Measurements from ENCODE around the gene PRICKLE1. TPM values are rescaled to one million over a fixed set of nuclear protein-coding genes. Genes with fewer than 3 reads are reported as not detected.

The PRICKLE1 gene
- total and polyA plus RNA-seq, 10 of the 15 experiments (the other 5 are each of a cell fraction or from before 2014, with no cell fraction given) = 0.47 to 2.8 (median 0.86) TPM

GRCh38 chr12:42612231-42612613, 22.7 kb upstream of the PRICKLE1 start:
- no peak overlapping the region for H3K4me3 ChIP-seq
- intact Hi-C loops (cut with micrococcal nuclease; ENCODE audit: unreplicated experiment) = no loop called here
- CTCF ChIA-PET = no interaction called here
- H3K4me1 ChIP-seq (ENCODE audit: control insufficient read depth, insufficient read depth, low read length) = no peaks in the 10 kb centered on the region
- SMC1A ChIA-PET (ENCODE audit: uncharacterized antibody, unreplicated experiment) = no interaction called here
- H3K9me3 ChIP-seq (replicated peaks; ENCODE audit: control insufficient read depth, insufficient read depth, low read length) = no peaks in the 10 kb centered on the region
- RAD21 ChIA-PET (ENCODE audit: unreplicated experiment) = no interaction called here
- no peaks in the 10 kb centered on the region for H3K36me3 ChIP-seq (ENCODE audit: control insufficient read depth in 2 of 2, insufficient read depth in 2 of 2, low read length in 1 of 2)
- H3K79me2 ChIP-seq (ENCODE audit: control insufficient read depth, insufficient read depth, low read length) = no peaks in the 10 kb centered on the region
- no peak overlapping the region for H3K4me2 ChIP-seq (ENCODE audit: control insufficient read depth, insufficient read depth)
- in situ Hi-C loops (cut with MboI) = loop anchor here (25.0 kb wide), 1 partner anchor 100 kb away; no protein-coding TSS in a partner anchor
- POLR2A ChIA-PET = no interaction called here
- DNase-seq (ENCODE audit: low read depth, low spot score) (no peak), FAIRE-seq (no peak), ATAC-seq (no peak)
- no peak overlapping the region for H3K27ac ChIP-seq (ENCODE audit: control insufficient read depth, insufficient read depth)
- H3K27me3 ChIP-seq (replicated peaks in 1 of 2; ENCODE audit: control insufficient read depth in 2 of 2, insufficient read depth in 2 of 2, low read length in 1 of 2) = no peaks in the 10 kb centered on the region; a peak in 1 of 4 replicates
- TF ChIP-seq EP300 (IDR thresholded peaks at IDR 0.05; ENCODE audit: borderline replicate concordance in 1 of 2, control insufficient read depth in 1 of 2, low read depth in 2 of 2, low read length in 2 of 2) (no peak), ZNF687 (IDR thresholded peaks at IDR 0.05) (no peak), TCF12 (IDR thresholded peaks at IDR 0.05; ENCODE audit: low read depth, low read length) (no peak), ATF7 (IDR thresholded peaks at IDR 0.05; ENCODE audit: low read depth) (no peak), YY1 (IDR thresholded peaks at IDR 0.05; ENCODE audit: low read depth, low read length) (no peak), POLR2AphosphoS5 (IDR thresholded peaks at IDR 0.05; ENCODE audit: low read length) (no peak), ESRRA (IDR thresholded peaks at IDR 0.05; ENCODE audit: low read length) (no peak)
- H4K20me1 ChIP-seq (ENCODE audit: control insufficient read depth, insufficient read depth) = no peaks in the 10 kb centered on the region
- no peak overlapping the region for H2AFZ ChIP-seq (ENCODE audit: control insufficient read depth, low read depth, low read length)
- H3K9ac ChIP-seq (ENCODE audit: control insufficient read depth, insufficient read depth, low read length) = no peak overlapping the region
- BruUV-seq (replicated peaks) = no TSS peak

Measured in GM12878 (cell line).